Loucy (cell line): ENCODE results near the gene PACC1.

Experiments used
- EZH2phosphoT487 ChIP-seq: fragments of 200-600 bp; IDR thresholded peaks from 2 replicates; pipeline ENCODE4 v1.6.1; 2018; ENCODE audit warnings: antibody characterized with exemption, mild to moderate bottlenecking, moderate library complexity, borderline replicate concordance
- TF ChIP-seq, protein P1 (sequence below): fragments of 200-600 bp; sonication (generic); conservative IDR thresholded peaks from 2 replicates; pipeline ENCODE4 v1.5.1; 2014; ENCODE audit warnings: mild to moderate bottlenecking, antibody characterized with exemption, low read length

DNA sequence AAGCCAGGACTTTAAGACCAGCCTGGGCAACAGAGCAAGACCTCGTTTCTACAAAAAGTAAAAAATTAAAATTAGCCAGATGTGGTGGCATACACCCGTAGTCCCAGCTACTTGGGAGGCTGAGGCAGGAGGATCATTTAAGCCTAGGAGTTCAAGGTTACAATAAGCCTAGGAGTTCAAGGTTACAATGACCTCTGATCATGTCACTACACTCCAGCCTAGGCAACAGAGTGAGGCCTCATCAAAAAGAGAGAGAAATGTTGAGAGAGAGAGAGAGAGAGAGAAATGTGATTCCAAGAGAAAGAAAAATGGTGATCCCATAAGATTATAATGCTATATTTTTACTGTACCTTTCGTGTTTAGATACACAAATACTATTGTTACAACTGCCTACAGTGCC lies 60.2 kb downstream of the PACC1 start:
- TF ChIP-seq, protein P1, sequence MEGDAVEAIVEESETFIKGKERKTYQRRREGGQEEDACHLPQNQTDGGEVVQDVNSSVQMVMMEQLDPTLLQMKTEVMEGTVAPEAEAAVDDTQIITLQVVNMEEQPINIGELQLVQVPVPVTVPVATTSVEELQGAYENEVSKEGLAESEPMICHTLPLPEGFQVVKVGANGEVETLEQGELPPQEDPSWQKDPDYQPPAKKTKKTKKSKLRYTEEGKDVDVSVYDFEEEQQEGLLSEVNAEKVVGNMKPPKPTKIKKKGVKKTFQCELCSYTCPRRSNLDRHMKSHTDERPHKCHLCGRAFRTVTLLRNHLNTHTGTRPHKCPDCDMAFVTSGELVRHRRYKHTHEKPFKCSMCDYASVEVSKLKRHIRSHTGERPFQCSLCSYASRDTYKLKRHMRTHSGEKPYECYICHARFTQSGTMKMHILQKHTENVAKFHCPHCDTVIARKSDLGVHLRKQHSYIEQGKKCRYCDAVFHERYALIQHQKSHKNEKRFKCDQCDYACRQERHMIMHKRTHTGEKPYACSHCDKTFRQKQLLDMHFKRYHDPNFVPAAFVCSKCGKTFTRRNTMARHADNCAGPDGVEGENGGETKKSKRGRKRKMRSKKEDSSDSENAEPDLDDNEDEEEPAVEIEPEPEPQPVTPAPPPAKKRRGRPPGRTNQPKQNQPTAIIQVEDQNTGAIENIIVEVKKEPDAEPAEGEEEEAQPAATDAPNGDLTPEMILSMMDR, result no peak
- no peak for TF ChIP-seq EZH2phosphoT487
